Ecto neural progenitor cell (in vitro differentiated cells): ENCODE data around the gene FOXN1.
A peak's percentile ranks its signal among the peaks of the same experiment; 100 is the strongest.
"Not testable (repeated sequence)": the region's sequence is repeated elsewhere in the genome, so short reads cannot be mapped to it uniquely, and the experiment has no call there.

Source experiments
- DNase-seq: peaks from one replicate; pipeline ENCODE4 v3.0.0-alpha.2; 2018; ENCODE audit warnings: low spot score

FOXN1 gene

GRCh38 chr17:28573966-28574480 is 67.9 kb downstream of the FOXN1 start:
- DNase-seq, result no peak

GRCh38 chr17:28574526-28574925 is 68.4 kb downstream of the FOXN1 start:
- no peak for DNase-seq

DNA sequence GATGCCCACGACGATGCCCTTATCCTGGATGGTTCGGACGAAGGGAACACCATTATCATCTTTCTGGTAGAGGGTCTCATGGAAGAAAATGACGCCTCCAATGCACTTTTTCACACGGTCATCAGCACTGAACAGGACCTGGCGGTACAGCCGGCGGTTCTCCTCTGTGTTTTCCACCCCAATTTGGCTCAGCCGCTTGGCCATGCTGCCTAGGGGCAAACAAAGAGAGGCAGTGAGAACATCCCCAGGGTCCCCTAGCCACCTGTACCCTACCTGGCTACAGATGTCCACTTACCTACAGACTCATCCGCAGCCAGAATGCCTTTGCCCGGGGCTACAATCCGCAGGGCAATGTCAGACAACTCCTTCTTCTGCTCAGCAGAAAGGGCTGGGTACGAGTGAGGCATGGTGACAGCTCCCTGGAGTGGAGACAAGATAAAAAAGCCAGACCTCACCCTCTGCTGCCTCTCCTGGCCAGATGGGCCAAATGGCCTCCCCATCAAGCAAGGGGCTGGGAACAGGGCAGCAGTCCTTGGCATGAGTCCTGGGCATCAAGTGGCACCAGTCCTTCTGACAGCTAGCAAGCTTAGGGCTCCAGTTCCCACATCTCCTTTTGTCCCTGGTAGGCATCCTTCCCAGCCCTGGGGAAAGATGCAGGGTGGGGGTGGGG is 69.1 kb downstream of the FOXN1 start:
- DNase-seq, result no peak

DNA sequence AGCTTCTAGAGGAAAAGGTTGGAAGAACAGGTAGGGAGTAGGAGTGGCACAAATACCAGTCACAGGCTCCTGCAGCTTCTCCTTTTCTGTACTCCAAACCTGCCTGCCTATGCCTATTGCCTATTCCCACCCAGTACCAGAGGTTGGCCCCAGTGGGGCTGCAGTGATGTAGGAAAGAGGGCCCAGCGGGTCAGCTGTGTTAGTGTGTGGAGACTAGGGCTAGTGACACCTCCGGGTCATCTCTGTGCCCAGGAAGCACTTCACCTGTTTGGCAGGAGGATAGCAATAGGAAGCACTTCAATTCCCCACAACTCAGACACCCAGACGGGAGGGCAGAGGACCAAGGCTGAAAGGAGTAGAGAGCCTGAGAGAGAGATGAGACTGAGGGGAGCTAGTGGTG is 69.9 kb downstream of the FOXN1 start:
- DNase-seq, result not testable (repeated sequence)

DNA sequence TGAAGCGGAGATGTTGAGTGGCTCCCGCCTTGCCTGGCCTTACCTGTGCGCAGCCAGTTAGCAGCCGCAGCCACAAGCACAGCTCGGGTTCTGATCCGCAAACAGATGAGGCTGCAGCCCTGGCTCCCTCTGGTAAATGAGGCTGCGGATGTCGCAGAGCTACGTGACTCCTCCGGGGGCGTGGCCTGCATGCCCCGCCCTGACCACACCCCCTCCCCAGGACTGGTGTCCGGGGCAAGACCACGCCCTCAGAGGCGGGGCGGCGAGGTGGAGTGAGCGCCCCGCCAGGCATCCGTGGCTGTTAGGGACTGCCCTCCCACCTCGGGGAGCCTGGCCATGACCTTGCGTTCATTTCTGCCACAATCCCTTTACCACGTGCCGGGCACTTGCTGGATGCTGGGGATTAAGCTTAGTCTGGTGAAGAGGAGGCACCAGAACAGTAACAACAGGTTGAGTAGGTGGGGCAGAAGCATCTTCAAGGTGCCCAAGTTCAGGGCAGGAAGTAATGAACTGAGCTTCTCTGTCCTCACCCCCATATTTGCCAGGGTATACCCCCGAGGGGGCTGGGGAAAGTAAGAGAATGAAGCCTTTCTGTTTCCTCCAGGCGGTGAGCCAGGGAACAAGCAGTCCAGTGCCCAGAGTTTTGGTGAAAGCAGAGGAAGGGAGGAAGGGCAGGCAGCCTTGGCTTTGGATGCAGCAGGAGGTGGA is 70.8 kb downstream of the FOXN1 start, which contains the start of gene ALDOC:
Gene ALDOC, minus strand, starts transcription at position 138 of the 708 bp plus-strand sequence. CDS start 1,363 bp downstream, outside the sequence.
- DNase-seq, result peak; percentile 96

- DNase-seq, result no peak
These were observed 71.3 kb downstream of the FOXN1 start for GRCh38 chr17:28577466-28577824.

DNA sequence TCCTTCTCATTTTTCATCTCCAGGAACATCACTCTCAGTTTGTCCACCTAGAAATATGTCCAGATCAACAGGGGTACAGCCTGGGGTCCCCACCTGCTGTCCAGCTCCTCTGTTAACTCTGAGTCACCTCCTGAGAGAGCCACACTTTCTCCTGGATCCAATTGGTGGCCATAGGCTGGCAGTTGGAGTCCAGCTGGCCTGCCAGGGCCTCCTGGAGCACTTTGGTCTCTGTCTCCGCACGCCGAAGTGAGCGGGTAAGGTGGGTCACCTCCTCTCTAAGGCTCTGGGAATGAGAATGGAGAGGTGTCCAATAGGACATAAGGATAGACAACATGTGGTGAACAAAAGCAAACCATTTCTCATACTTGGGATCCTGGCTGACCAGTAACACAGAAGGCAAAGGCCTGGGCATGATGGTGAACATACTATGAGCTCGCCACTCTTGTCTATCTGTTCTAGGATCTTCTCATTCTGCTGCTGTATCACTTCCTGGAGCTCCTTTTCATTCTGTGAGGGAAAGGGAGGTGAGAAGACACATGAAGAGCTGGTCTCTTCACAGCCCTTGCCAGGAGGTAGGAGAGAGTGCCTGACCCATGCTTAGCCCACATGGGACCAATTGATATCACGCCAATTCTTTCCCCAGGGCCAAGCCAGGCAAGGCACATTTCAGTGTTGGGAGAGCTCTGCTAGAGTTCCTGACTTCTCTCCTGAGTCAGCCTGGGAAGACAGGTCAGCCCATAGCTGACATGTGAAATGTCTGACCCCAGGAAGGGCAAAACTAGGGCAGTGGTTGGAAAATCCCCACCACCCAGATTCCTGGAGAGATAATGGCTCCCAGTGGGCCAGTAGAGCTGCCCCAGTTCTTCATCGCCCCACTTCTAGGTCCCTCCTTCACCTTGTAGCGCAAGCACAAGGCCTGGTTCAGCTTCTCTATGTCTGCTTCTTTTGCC is 72.4 kb downstream of the FOXN1 start:
- DNase-seq, result no peak

DNA sequence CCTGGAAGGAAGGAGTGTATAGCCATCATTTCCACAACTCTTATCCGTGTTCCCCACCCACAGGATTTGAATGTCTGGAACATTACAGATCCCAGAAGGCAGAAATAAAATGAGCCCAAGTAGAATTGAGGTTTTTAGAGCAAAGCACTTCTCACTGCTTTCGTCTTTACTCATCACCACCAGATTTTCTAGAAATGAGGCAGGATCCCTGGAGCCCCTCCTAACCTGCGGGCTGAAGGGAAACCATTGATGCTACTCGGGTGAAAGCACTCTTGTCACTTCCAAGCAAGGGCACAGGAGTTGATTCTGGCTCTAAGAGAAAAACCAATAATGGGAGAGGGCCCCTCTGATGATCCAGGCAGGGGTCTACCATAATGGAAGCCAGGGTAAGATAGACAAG is 73.4 kb downstream of the FOXN1 start:
- DNase-seq, result no peak

GRCh38 chr17:28580959-28581358 is 74.8 kb downstream of the FOXN1 start:
- no peak for DNase-seq

- no peak for DNase-seq
These were observed 76.4 kb downstream of the FOXN1 start for GRCh38 chr17:28582513-28582912.

GRCh38 chr17:28584434-28584833 is 78.3 kb downstream of the FOXN1 start:
- no peak for DNase-seq

DNA sequence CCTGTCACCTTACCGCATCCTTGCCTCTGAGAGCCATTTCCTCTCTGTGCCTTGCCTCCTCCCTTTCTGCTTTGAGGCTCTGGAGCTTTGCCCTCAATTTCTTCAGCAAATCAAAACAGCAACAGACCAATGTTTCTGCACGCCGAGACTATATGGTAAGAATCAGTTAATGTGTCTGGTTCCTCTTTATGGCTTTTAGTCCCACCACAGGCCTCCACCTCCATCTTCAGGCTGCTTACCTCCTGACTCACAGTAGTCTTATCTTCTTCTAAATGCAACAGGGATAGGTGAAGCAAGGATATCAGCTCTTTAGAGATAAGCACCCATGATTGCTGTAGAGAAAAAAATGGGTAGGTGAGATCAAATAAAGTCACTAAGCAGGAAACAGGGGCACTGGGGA is 79.7 kb downstream of the FOXN1 start:
- DNase-seq, result no peak
